Mesenchymal stem cell (in vitro differentiated cells and primary cell): Measurements from ENCODE around the gene ABRACL.
A peak's percentile ranks its signal among the peaks of the same experiment; 100 is the strongest.

Experiments
- DNase-seq: peaks from one replicate; pipeline ENCODE4 v3.0.0-alpha.2; 2013
- H2AFZ ChIP-seq: one replicate; pipeline ENCODE4 v1.6.1; 2013; ENCODE audit warnings: low read depth, mild to moderate bottlenecking, control low read depth, inconsistent platforms, low read length, moderate library complexity
- H2AK5ac ChIP-seq: 2 replicates; pipeline ENCODE4 v1.6.1; 2013; ENCODE audit warnings: low read length, moderate library complexity, mild to moderate bottlenecking, inconsistent platforms; ENCODE audit not compliant: severe bottlenecking
- H2BK120ac ChIP-seq: one replicate; pipeline ENCODE4 v1.6.1; 2013; ENCODE audit warnings: low read depth, mild to moderate bottlenecking, inconsistent platforms, low read length, moderate library complexity
- H2BK12ac ChIP-seq, 2 experiments: one replicate each; pipeline ENCODE4 v1.6.1; 2013; ENCODE audit warnings: inconsistent platforms in 2 of 2, low read length in 2 of 2, mild to moderate bottlenecking in 2 of 2, moderate library complexity in 2 of 2, control low read depth in 1 of 2
- H2BK15ac ChIP-seq: one replicate; pipeline ENCODE4 v1.6.1; 2013; ENCODE audit warnings: mild to moderate bottlenecking, low read depth, inconsistent platforms; ENCODE audit not compliant: poor library complexity, severe bottlenecking
- H2BK5ac ChIP-seq: 2 replicates; pipeline ENCODE4 v1.6.1; 2013; ENCODE audit warnings: low read depth, mild to moderate bottlenecking, low read length, control low read depth, inconsistent platforms; ENCODE audit not compliant: poor library complexity, severe bottlenecking
- H3K14ac ChIP-seq, 2 experiments: one replicate each; pipeline ENCODE4 v1.6.1; 2013; ENCODE audit warnings: inconsistent platforms in 2 of 2, low read length in 2 of 2, control low read depth in 1 of 2, mild to moderate bottlenecking in 1 of 2, moderate library complexity in 1 of 2
- H3K18ac ChIP-seq, 2 experiments: one replicate each; pipeline ENCODE4 v1.6.1; 2013; ENCODE audit warnings: inconsistent platforms in 2 of 2, low read length in 2 of 2, control low read depth in 1 of 2, low read depth in 1 of 2, mild to moderate bottlenecking in 1 of 2
- H3K23ac ChIP-seq, 2 experiments: one replicate each; pipeline ENCODE4 v1.6.1; 2013; ENCODE audit warnings: inconsistent platforms in 2 of 2, low read length in 2 of 2, mild to moderate bottlenecking in 2 of 2, moderate library complexity in 2 of 2, control low read depth in 1 of 2
- H3K27ac ChIP-seq: 2 replicates; pipeline ENCODE4 v1.5.1; 2013; ENCODE audit warnings: mild to moderate bottlenecking, moderate library complexity, low read length, control low read depth, inconsistent platforms; ENCODE audit not compliant: poor library complexity, severe bottlenecking
- H3K27me3 ChIP-seq, 2 experiments: 2 replicates each; pipeline versions ENCODE4 v1.6.1 to v1.7.0; 2013; ENCODE audit warnings: low read length in 2 of 2, mild to moderate bottlenecking in 2 of 2, moderate library complexity in 2 of 2, control low read depth in 1 of 2, inconsistent platforms in 1 of 2; ENCODE audit not compliant: control insufficient read depth in 1 of 2, insufficient read depth in 1 of 2
- H3K36me3 ChIP-seq, 2 experiments: 2 replicates each; pipeline versions ENCODE4 v1.6.1 to v1.7.0; 2013; ENCODE audit warnings: low read length in 2 of 2, control low read depth in 1 of 2, inconsistent platforms in 1 of 2, low read depth in 1 of 2, mild to moderate bottlenecking in 1 of 2; ENCODE audit not compliant: insufficient read depth in 2 of 2, control insufficient read depth in 1 of 2
- H3K4ac ChIP-seq, 2 experiments: one replicate each; pipeline ENCODE4 v1.6.1; 2013; ENCODE audit warnings: inconsistent platforms in 2 of 2, low read length in 2 of 2, mild to moderate bottlenecking in 2 of 2, moderate library complexity in 2 of 2, control low read depth in 1 of 2, low read depth in 1 of 2
- H3K4me1 ChIP-seq: 2 replicates; pipeline ENCODE4 v1.6.1; 2013; ENCODE audit warnings: low read depth, low read length, control low read depth; ENCODE audit not compliant: control insufficient read depth, insufficient read depth
- H3K4me2 ChIP-seq: 2 replicates; pipeline ENCODE4 v1.6.1; 2013; ENCODE audit warnings: low read length, mild to moderate bottlenecking, inconsistent platforms; ENCODE audit not compliant: poor library complexity, severe bottlenecking
- H3K4me3 ChIP-seq, 2 experiments: 2 replicates each; pipeline versions ENCODE4 v1.5.1 to v1.7.0; 2013; ENCODE audit warnings: low read length in 2 of 2, mild to moderate bottlenecking in 2 of 2, control low read depth in 1 of 2, low read depth in 1 of 2; ENCODE audit not compliant: insufficient read depth in 1 of 2
- H3K79me1 ChIP-seq: replicated peaks from 2 replicates; pipeline ENCODE4 v1.6.1; 2013; ENCODE audit warnings: mild to moderate bottlenecking, control low read depth, low read length, inconsistent platforms; ENCODE audit not compliant: poor library complexity, severe bottlenecking
- H3K9ac ChIP-seq: 2 replicates; pipeline ENCODE4 v1.7.0; 2013; ENCODE audit warnings: mild to moderate bottlenecking, low read length, moderate library complexity
- H3K9me3 ChIP-seq: 2 replicates; pipeline ENCODE4 v1.7.0; 2013; ENCODE audit warnings: mild to moderate bottlenecking, low read length; ENCODE audit not compliant: control insufficient read depth
- H4K8ac ChIP-seq: one replicate; pipeline ENCODE4 v1.6.1; 2013; ENCODE audit warnings: inconsistent platforms, mild to moderate bottlenecking, low read length, moderate library complexity
- H4K91ac ChIP-seq: one replicate; pipeline ENCODE4 v1.6.1; 2013; ENCODE audit warnings: mild to moderate bottlenecking, low read length, inconsistent platforms
- WGBS: methylation state at CpG from one replicate; pipeline ENCODE4 v1.1.7; 2013; ENCODE audit warnings: mixed read lengths; 5-methylcytosine and 5-hydroxymethylcytosine counted together

The ABRACL gene

DNA sequence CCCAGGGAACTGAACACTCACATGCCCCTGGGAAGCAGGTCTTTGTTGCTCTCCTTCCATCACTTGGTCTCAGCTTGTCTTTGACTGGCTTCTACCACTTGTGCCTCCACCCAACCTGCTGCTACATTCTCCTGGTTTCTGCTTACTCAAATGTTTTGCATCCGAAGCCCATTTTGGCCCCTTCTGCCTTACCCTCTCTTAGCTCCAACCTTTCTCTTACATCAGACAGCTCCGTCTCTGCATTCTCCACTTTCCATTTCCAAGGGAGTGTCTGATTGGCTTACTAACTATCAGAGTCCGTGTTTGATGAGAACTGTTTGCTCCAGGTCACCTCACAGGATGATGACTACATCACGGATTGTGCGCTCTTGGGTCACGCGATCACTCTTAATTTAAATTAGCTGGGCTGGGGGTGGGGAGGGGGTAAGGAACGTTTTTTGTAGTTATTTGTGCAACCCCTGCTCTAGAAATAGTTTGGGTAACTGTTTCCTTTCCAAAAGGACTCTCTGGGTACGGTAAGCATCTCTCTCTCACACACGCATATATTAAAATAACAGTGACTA is 844 bp upstream of the ABRACL start:
- H3K36me3 ChIP-seq = no peaks in the 10 kb centered on the region
- peaks cover 4% of the 10 kb centered on the region for H3K4me1 ChIP-seq
- peak overlapping the region in 1 of 2 experiments; percentile 94 for H3K4me3 ChIP-seq
- H2BK5ac ChIP-seq = no peak overlapping the region
- DNase-seq = peak; percentile 82
- 14% methylated on average over 4 of the region's 10 CpGs for WGBS
- no peak overlapping the region for H4K91ac ChIP-seq
- no peak overlapping the region for H3K23ac ChIP-seq
- no peak overlapping the region for H2AK5ac ChIP-seq
- H3K9me3 ChIP-seq = no peaks in the 10 kb centered on the region
- H3K14ac ChIP-seq = no peak overlapping the region
- no peaks in the 10 kb centered on the region for H3K27me3 ChIP-seq
- H3K18ac ChIP-seq = peak overlapping the region in 1 of 2 experiments; percentile 35
- H2BK12ac ChIP-seq = peak overlapping the region in 1 of 2 experiments; percentile 49
- H3K27ac ChIP-seq = no peak overlapping the region
- H2BK15ac ChIP-seq = no peak overlapping the region
- H3K4ac ChIP-seq = no peak overlapping the region
- H4K8ac ChIP-seq = peak overlapping the region; percentile 21
- H3K4me2 ChIP-seq = peak overlapping the region; percentile 98
- H2AFZ ChIP-seq = peak overlapping the region; percentile 58
- H3K9ac ChIP-seq = peak overlapping the region; percentile 94
- peaks cover 9% of the 10 kb centered on the region for H3K79me1 ChIP-seq
- H2BK120ac ChIP-seq = no peak overlapping the region

DNA sequence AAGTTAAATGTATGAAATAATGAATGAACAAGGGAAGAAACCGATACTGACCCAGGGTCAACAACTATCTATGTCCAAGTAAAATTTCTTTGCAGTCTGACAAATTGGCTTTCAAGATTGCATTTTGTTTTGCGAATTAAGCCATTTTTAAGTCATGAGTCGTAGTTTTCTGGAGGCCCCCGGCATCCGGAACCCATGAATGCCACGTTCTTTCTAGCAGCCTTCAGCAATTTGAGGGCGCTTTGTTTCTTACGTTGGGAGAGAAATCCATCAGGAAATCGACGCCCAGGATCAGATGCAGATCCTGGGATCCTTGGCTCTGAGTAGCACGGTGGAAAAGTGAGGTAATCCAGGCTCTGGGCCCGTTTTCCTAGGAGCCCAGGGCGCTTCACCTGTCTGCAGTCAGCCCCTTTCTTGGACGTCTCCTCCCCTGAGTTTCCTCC is 309 bp upstream of the ABRACL start:
- H3K79me1 ChIP-seq = peaks cover 14% of the 10 kb centered on the region
- no peak overlapping the region for H2BK12ac ChIP-seq
- peak overlapping the region; percentile 94 for H3K9ac ChIP-seq
- no peak overlapping the region for H2BK120ac ChIP-seq
- H3K4me2 ChIP-seq = peak overlapping the region; percentile 98
- H3K4me3 ChIP-seq = peak overlapping the region; percentile 94 to 96
- no peak overlapping the region for H2AK5ac ChIP-seq
- H3K18ac ChIP-seq = peak overlapping the region; percentile 49 to 99
- H3K9me3 ChIP-seq = no peaks in the 10 kb centered on the region
- H2AFZ ChIP-seq = peak overlapping the region; percentile 66
- H3K14ac ChIP-seq = no peak overlapping the region
- H3K27ac ChIP-seq = peak overlapping the region; percentile 48
- no peak overlapping the region for H3K23ac ChIP-seq
- no peak overlapping the region for H2BK15ac ChIP-seq
- H4K91ac ChIP-seq = no peak overlapping the region
- H3K27me3 ChIP-seq = no peaks in the 10 kb centered on the region
- no peak for DNase-seq
- peaks cover 4% of the 10 kb centered on the region for H3K4me1 ChIP-seq
- 2% methylated on average over 14 of the region's 14 CpGs for WGBS
- no peak overlapping the region for H3K4ac ChIP-seq
- H3K36me3 ChIP-seq = peaks cover 0 to under 1% of the 10 kb centered on the region in 2 experiments
- no peak overlapping the region for H2BK5ac ChIP-seq
- H4K8ac ChIP-seq = peak overlapping the region; percentile 96

DNA sequence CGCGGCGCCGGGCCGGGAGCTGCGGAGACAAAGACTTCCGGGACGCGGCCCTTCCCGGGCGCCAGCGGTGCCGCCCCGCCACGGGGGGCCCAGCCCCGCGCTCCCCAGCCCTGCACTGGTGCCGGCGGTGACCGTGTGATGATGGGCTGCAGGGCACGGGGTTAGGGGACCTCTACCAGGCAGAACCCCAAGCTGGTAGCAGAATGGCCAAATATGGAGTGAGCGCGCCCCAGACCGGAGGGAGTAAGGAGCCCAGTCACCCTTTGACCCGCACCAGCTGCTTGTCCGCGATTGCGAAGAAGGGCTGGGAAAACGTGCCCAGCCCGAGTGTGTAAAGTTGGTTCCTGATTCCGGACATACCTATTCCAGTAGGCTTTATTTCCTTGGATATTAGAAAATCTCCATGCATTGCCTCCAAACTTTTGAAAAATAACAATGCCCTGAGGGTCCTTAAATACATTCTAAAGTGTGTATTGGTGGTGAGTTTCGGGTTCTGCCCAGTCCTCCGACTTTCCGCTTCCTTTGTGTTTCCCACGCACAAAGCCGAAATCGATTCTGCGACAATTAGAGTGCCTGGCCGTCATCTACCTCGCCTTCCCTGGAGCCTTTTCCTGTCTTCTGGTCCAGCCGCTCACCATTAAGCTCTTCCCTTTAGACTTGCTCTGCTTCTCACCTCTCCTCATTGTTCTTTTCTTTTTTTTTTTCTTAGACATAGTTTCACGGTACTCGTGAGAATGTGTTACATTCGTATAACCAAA is 1.1 kb downstream of the ABRACL start:
- peak overlapping the region; percentile 94 to 96 for H3K4me3 ChIP-seq
- 1% methylated on average over 32 of the region's 44 CpGs for WGBS
- H3K14ac ChIP-seq = no peak overlapping the region
- H4K8ac ChIP-seq = peak overlapping the region; percentile 96
- H2BK15ac ChIP-seq = peak overlapping the region; percentile 96
- H2BK12ac ChIP-seq = no peak overlapping the region
- H2AK5ac ChIP-seq = no peak overlapping the region
- H2AFZ ChIP-seq = peak overlapping the region; percentile 66
- peaks cover 24% of the 10 kb centered on the region for H3K79me1 ChIP-seq
- no peaks in the 10 kb centered on the region for H3K9me3 ChIP-seq
- peak overlapping the region; percentile 54 to 95 for H3K4ac ChIP-seq
- peak overlapping the region; percentile 17 for H3K27ac ChIP-seq
- H3K23ac ChIP-seq = no peak overlapping the region
- DNase-seq = peak; percentile 74
- peak overlapping the region; percentile 71 for H4K91ac ChIP-seq
- H3K27me3 ChIP-seq = no peaks in the 10 kb centered on the region
- no peak overlapping the region for H2BK5ac ChIP-seq
- peaks cover 6% of the 10 kb centered on the region for H3K4me1 ChIP-seq
- H3K18ac ChIP-seq = peak overlapping the region; percentile 97 to 99
- H2BK120ac ChIP-seq = peak overlapping the region; percentile 98
- H3K4me2 ChIP-seq = peak overlapping the region; percentile 98
- peak overlapping the region; percentile 94 for H3K9ac ChIP-seq
- peaks cover 0 to 7% of the 10 kb centered on the region in 2 experiments for H3K36me3 ChIP-seq

DNA sequence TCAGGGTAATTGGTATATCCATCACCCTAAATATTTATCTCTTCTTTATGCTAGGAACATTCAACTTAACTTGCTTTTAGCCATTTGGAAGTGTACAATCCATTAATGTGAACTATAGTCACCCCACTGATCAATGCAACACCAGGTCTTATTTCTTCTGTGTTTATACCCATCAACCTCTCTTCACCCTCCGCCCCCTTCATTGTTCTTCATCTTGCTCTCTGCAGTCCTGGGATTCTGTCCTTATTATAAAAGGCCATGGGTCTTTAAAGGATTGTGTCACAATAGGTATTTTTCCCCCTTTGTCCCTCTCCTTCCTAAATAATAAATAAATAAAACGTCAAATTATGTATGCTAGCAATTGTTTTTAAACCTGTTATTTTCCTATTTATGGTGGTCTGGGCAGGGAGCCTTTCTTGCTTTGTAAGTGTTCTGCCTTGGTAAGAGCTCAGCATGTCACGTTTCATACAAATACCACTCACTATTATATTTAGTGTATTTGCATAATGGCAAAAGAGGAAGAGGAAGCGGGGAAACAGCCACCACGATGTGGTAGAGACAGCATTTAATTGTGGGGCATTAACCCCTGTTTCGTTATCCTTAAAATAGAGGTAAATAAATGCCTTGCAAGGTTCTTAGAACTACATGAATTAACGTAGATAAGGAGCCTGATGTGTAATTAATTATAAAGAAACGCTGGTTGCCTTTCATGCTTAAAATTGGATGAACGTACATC is 1.9 kb downstream of the ABRACL start:
- no peak overlapping the region for H2BK15ac ChIP-seq
- peak overlapping the region; percentile 94 for H3K9ac ChIP-seq
- no peak overlapping the region for H4K91ac ChIP-seq
- H3K27ac ChIP-seq = no peak overlapping the region
- H3K4me1 ChIP-seq = peaks cover 6% of the 10 kb centered on the region
- no peaks in the 10 kb centered on the region for H3K9me3 ChIP-seq
- no peak overlapping the region for H2AK5ac ChIP-seq
- H3K27me3 ChIP-seq = no peaks in the 10 kb centered on the region
- H3K4me2 ChIP-seq = no peak overlapping the region
- no peak overlapping the region for H3K23ac ChIP-seq
- H3K14ac ChIP-seq = no peak overlapping the region
- no peak overlapping the region for H2BK5ac ChIP-seq
- H3K79me1 ChIP-seq = peaks cover 26% of the 10 kb centered on the region
- no peak overlapping the region for H2BK120ac ChIP-seq
- peaks cover 5 to 7% of the 10 kb centered on the region in 2 experiments for H3K36me3 ChIP-seq
- no peak overlapping the region for H2AFZ ChIP-seq
- no peak overlapping the region for H2BK12ac ChIP-seq
- WGBS = 86% methylated on average over 5 of the region's 9 CpGs
- DNase-seq = peak; percentile 4
- no peak overlapping the region for H3K18ac ChIP-seq
- peak overlapping the region in 1 of 2 experiments; percentile 94 for H3K4me3 ChIP-seq
- no peak overlapping the region for H3K4ac ChIP-seq
- H4K8ac ChIP-seq = no peak overlapping the region
